Activated CD8-positive, alpha-beta memory T cell treated with anti-CD3 and anti-CD28 coated beads for 48 hours (primary cell): ENCODE results near the gene TMPRSS12.
"Not testable (repeated sequence)": the region's sequence is repeated elsewhere in the genome, so short reads cannot be mapped to it uniquely, and the experiment has no call there.

Source experiments
- DNase-seq, 3 experiments: peaks; one replicate each; pipeline ENCODE4 v3.0.0-alpha.2; 2020; ENCODE audit warnings: low read depth in 2 of 3, low spot score in 2 of 3

Gene TMPRSS12

DNA sequence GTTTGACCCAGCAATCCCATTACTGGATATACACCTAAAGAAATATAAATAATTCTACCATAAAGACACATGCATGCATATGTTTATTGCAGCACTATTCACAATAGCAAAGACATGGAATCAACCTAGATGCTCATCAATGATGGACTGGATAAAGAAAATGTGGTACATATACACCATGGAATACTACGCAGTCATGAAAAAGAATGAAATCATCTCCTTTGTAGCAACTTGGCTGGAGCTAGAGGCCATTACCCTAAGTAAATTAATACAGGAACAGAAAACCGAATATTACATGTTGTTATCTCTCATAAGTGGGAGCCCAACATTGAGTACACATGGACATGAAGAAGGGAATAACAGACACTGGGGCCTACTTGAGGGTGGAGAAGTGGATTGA lies 13.0 kb downstream of the TMPRSS12 start:
- not testable (repeated sequence) for DNase-seq

DNA sequence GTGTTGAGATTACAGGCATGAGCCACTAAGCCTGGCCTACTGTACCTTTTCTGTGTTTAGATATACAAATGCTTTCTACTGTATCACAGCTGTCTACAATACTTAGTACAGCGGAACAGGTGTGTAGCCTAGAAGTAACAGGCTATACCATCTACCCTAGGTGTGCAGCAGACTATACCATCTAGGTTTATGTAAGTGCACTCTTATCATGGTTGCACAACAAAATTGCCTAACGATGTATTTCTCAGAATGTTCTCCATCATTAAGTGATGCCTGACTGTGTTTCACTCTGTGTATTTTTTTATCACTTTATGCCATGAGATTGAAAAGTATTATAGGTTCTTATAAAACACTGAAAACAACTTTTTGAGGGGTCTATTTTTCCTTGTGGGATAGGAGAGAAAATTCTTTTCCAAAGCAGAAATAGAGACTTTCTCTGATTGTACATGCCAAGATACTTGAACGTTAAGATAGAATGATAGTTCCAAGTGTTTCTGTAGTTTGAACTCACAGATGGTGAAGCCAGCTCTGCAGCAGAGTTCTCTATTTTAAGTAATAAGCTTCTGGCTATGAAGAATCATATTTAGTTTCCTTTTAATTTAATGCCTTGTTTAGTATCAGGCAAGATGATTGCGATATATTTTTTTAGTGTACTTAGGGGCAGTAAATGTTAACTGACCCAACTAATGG lies 17.0 kb downstream of the TMPRSS12 start:
- no peak for DNase-seq

DNA sequence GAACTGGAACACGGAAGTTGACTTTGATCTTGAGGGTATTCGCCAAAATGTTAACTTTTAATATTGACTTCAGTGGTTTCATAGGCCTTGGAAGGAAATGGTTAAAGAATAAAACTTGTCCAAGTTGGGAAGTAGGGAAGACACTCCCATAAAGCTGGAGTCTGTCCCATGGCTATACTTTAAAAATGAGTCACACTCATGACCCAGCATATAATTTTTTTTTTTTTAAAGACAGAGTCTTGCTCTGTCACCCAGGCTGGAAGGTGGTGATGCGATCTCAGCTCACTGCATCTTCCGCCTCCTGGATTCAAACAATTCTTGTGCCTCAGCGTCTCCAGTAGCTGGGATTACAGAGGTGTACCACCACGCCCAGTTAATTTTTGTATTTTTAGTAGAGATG lies 19.6 kb downstream of the TMPRSS12 start:
- no peak for DNase-seq

DNA sequence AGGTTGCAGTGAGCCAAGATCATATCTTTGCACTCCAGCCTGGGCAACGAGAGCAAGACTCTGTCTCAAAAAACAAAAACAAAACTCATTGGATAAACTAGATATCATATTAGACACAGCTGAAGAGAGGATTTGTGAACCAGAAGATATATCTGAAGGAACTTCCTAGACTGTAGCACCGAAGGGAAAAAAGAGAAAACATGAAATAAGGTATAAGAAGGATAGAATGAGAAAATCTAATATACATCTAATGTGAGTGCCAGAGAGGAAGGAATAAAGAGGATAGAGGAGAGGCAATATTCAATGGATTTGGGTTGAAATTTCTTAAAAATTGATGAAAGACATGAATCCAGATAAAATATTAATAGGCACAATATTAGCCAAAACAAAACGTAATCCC lies 22.5 kb downstream of the TMPRSS12 start:
- no peak for DNase-seq

DNA sequence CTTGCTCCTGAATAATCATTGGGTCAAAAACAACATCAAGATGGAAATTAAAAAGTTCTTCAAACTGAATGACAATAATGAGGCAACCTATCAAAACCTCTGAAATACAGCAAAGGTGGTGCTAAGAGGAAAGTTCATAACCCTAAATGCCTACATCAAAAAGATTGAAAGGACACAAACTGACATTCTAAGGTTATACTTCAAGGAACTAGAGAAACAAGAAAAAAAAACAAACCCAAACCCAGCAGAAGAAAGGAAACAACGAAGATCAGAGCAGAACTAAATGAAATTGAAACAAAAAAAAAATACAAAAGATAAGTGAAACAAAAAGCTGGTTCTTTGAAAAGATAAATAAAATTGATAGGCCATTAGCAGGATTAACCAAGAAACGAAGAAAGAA lies 26.2 kb downstream of the TMPRSS12 start:
- DNase-seq: not testable (repeated sequence)

DNA sequence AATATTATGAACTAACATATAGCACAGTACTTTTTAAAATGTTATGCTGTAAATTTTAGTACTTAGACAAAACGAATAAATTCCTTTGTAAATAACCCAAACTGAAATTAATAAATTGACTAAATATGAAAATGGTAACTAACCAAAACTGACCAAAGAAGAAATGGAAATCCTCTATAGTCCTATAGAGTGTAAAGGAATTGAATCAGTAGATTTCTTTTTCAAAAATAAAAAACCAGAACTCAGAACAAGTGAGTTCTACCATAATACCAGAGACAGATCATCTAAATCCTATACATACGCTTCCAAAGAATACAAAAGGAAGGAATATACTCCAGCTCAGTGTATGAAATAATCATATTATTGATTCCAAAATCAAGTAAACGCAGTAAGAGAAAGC lies 39.8 kb downstream of the TMPRSS12 start:
- DNase-seq: no peak

DNA sequence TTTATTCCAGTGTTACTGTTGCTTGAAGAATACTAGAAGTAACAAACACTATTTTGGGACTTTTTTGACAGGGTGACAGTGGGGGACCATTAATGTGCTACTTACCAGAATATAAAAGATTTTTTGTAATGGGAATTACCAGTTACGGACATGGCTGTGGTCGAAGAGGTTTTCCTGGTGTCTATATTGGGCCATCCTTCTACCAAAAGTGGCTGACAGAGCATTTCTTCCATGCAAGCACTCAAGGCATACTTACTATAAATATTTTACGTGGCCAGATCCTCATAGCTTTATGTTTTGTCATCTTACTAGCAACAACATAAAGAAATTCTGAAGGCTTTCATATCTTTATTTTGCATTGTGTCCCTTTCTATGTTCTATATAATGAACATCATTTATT lies 44.5 kb downstream of the TMPRSS12 start:
- DNase-seq: no peak

DNA sequence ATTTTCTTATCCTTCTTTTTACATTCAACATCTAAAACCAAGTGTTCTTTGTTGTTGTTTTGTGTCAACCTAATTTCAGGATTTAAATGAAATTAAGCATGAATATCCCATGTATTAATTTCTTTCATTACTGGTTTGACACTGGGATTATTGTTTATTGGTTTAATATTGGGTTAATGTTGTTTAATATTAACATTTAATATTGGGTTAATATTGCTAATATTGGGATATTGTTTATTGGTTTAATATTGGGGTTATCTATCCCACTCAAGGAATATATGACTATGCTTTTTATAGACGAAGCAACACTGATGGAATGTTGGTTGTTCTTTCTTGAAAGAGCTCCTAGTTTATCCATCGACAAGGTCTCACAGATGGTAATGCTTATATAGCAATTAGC lies 45.9 kb downstream of the TMPRSS12 start:
- no peak for DNase-seq

DNA sequence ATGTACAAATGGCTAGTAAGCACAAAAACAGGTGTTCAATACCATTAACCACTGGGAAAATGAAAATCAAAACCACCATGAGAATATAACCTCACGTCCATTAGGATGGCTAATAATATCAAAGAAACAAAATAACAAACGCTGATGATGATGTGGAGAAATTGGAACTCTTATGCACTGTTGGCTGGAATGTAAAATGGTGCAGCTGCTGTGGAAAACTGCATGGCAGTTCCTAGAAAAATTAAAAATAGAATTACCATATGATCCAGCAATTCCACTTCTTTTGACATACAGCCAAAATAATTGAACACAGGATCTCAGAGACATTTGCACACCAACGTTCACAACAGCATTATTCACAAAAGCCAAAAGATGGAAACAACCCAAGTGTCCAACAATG lies 51.5 kb downstream of the TMPRSS12 start:
- no peak for DNase-seq

DNA sequence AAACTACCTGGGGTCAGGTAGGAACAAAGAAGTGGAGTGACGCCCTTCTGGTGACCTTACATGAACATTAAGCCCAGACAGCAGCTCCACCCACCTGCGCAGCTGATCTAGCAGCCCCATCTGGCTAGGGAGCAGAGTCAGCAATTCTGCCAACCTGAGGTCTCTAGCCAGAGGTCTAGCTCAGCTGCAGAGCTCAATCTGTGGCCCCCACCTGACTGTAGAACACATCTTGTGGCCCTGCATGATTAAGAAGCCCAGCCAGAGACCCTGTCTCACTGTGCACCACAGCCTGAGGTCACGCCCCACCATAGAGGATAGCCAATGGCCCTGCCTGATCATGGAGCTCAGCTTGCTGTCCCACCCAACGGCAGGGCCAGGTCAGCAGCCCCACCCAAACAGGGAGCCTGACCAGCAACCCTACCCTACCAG lies 59.0 kb downstream of the TMPRSS12 start:
- DNase-seq: no peak

DNA sequence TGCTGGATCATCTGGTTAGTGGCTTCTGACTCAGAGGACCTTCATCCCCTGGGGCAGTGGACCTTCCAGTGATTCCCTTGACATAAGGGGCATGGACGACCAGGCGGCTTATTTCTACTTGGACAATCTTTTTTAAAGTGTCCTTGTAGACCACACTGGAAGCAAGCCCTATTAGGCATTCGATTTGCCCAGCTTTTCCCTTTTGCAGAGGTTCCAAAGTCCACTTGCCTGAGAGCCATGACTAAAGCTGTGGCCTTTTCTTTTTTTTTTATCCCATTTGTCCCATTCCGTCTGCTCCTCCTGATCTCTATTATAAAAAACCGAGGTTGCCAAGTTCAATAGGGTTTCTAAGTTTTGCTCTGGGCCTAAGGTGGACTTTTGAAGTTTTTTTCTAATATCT lies 65.8 kb downstream of the TMPRSS12 start:
- not testable (repeated sequence) for DNase-seq

DNA sequence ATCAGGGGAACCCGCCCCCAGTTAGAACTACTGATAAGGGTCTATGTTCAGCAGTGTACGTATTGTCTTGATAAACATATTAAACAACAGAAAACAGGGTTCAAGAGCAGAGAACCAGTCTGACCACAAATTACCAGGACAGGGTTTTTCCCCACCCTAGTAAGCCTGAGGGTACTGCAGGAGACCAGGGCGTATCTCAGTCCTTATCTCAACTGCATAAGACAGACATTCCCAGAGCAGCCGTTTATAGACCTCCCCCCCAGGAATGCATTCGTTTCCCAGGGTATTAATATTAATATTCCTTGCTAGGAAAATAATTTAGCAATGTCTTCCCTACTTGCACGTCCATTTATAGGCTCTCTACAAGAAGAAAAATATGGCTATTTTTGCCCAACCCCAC lies 69.6 kb downstream of the TMPRSS12 start:
- DNase-seq: not testable (repeated sequence)

DNA sequence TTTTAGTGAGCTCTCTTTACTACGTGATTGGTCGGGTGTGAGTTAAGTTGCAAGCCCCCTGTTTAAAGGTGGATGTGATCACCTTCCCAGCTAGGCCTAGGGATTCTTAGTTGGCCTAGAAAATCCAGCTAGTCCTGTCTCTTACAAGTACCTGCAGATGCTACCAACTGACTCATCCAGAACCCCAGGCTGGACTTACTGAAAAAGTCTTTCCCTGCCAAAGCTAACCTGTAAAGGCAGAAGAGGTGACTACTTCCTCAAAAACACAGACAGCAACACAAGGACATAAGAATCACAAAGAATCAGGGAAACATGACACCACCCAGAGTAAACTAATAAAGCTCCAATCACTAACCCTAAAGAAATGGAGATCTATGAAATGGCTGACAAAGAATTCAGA lies 70.5 kb downstream of the TMPRSS12 start:
- DNase-seq: no peak

DNA sequence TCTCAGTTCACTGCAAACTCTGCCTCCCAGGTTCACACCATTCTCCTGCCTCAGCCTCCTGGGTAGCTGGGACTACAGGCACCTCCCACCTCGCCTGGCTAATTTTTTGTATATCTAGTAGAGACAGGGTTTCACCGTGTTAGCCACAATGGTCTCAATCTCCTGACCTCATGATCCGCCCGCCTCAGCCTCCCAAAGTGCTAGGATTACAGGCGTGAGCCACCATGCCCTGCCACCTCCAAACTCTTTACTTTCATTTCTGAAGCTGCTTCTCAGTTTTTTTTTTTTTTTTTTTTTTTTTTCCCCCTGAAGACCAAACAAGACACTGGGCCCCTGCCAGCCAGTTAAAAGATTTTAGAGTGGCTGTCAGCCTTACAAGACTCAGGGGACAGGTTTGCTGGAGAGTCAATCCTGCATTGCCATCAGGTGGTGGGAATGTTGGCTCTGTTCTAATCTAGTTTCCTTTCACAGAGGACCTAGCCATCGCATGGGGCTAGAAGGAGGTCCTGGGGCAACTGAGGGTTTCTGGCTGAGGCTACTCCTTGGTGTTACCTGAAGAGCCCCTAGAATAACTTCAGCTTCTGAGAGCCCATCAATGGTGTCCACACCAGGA lies 72.3 kb downstream of the TMPRSS12 start:
- DNase-seq: no peak

DNA sequence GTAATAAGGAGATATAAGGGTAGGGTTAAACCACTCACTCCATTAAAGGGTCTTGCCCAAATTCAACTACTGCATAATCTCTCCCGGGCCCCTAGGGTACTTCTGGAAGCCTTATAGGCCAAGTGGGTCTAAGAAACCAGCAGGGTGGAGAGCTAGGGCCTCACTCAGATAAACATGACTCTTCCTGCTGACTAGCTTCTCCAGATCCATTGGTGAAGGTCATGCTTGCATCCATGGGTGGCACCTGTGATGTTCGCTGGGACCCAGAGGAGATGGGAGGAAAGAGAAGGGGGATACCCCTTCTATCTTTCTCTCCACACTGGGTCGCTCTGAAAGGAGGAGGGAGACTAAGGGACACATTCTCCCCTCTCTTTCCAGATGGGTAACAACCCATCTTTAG lies 73.6 kb downstream of the TMPRSS12 start:
- no peak for DNase-seq

DNA sequence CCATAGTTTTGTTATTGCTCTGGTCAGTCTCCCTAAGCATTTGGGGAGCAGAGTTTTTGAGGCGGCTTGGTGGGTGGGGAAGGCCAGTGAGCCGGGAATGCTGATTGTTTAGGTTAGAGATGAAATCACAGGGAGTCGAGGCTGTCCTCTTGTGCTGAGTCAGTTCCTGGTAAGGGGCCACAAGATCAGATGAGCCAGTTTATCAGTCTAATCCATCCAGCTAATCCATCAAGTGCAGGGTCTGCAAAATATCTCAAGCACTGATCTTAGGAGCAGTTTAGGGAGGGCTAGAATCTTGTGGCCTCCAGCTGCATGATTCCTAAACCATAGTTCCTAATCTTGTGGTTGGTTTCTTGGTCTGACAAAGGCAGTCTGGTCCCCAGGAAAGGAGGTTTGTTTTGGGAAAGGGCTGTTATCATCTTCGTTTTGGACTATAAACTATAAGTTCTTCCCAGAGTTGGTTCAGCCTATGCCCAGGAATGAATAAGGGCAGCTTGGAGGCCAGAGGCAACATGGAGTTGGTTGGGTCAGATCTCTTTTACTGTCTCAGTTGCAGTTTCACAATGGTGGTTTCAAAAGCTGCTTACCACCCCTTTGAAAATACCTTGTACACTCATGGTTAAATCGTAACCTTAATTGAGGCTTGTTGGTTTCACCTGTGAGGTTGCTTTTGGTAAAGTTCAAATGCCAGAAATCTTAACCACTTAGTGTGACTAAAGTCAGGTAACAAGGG lies 76.0 kb downstream of the TMPRSS12 start:
- DNase-seq: no peak

DNA sequence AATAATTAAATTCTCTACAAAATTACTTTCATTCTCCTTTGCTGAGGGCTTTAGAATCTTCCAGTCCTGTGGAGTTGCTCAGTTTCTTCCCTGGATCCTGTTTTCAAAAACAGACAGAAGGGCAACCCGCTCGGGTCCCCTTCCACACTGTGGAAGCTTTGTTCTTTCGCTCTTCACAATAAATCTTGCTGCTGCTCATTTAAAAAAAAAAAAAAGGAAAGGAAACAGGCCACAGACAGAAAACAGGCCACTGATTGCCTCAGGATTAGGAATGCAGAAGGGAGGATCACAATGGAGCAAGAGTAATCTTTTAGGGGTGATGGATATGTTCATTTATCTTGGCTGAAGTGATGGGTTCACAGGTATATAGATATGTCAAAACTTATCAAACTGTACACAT lies 80.1 kb downstream of the TMPRSS12 start:
- DNase-seq: no peak

DNA sequence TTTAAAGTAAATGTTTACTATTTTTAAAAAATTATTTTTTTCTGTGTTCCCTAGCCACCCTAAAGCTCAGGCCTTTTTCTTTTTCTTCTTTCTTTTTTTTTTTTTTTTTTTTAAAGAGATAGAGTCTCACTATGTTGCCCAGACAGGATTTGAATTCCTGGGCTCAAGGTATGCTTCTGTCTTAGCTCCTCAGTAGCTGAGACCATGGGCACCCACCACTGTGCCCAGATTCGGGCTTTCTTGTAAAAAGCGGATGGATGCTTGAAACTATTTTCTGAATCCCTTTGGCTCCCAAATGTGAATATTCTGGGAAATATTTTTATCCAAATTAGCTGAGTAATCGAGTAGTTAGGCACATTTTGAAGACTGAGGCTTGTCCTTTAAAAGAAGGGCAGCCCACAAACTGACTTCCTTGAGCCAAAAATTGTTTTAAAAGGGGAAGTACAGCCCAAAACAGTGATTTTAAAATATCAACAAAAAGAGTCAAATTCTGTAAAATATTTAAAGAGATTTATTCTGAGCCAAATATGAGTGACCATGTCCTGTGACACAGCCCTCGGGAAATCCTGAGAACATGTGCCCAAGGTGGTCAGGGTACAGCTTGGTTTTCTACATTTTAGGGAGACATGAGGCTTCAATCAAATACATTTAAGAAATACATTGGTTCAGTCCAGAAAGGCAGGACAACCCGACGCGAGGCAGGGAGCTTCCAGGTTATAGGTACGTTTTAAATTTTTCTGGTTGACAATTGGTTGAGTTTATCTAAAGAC lies 80.8 kb downstream of the TMPRSS12 start:
- no peak for DNase-seq

DNA sequence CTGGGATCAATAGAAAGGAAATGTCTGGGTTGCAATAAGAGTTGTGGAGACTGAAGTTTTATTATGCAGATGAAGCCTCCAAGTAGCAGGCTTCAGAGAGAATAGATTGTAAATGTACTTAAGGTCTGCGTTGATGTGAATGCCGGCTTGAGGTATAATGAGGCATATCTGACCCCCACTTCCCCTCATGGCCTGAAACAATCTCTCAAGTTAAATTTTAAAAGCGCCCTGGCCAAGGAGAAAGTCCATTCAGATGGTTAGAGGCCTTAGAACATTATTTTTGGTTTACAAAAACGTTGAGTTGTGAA lies 81.4 kb downstream of the TMPRSS12 start:
- DNase-seq: no peak

DNA sequence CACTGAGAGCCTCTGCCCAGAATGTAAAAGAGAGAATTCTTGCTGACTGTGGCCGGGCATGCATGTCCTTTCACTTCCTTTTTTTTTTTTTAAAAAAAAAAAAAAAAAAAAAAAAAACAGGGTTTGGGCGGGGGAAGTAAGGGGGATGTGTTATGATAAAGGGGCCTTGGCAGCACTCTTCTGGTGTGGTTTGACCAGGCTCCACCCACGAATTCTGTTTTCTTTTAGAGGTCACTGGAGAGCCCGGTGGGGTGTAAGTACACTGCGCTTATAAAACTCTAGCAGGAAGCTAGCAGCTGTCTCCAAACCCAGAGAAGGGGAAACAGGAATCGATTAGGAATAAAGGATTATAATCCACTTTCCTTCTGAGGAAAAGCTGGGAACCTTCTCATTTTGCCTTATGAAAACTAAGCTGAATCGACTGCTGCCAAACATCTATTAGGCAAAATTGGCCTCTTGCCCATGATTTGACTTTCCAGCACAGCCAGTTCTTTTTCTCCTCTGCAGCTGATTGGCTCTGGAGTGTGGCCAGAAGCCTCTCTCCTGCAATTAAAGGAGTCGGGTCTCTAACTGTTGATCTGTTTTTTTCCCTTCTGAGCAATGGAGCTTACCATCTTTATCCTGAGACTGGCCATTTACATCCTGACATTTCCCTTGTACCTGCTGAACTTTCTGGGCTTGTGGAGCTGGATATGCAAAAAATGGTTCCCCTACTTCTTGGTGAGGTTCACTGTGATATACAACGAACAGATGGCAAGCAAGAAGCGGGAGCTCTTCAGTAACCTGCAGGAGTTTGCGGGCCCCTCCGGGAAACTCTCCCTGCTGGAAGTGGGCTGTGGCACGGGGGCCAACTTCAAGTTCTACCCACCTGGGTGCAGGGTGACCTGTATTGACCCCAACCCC lies 82.0 kb downstream of the TMPRSS12 start:
- no peak for DNase-seq

DNA sequence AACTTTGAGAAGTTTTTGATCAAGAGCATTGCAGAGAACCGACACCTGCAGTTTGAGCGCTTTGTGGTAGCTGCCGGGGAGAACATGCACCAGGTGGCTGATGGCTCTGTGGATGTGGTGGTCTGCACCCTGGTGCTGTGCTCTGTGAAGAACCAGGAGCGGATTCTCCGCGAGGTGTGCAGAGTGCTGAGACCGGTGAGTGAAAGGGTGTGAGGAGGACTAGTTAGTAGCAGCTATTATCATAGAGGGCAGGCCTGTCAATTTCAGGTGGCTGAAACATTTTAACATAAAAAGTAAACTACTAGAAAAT lies 82.6 kb downstream of the TMPRSS12 start:
- no peak for DNase-seq
